WTC11 (cell line): Measurements from ENCODE around the gene PPP1R14D.

Experiments
- ATF2 ChIP-seq: sonication (generic); formaldehyde crosslinking; IDR thresholded peaks from 2 replicates; pipeline ENCODE4 v1.8.1; 2022; ENCODE audit warnings: low read depth, missing genetic modification reagents, borderline replicate concordance
- ATF3 ChIP-seq: sonication (generic); formaldehyde crosslinking; conservative IDR thresholded peaks from 2 replicates; pipeline ENCODE4 v1.8.1; 2022; ENCODE audit warnings: mild to moderate bottlenecking, missing genetic modification reagents
- IRF1 ChIP-seq: sonication (generic); formaldehyde crosslinking; IDR thresholded peaks from 2 replicates; pipeline ENCODE4 v1.8.0; 2023; ENCODE audit warnings: missing genetic modification reagents
- MAX ChIP-seq: sonication (generic); formaldehyde crosslinking; IDR thresholded peaks from 2 replicates; pipeline ENCODE4 v1.8.0; 2022; ENCODE audit warnings: mild to moderate bottlenecking, missing genetic modification reagents
- SMAD4 ChIP-seq: sonication (generic); formaldehyde crosslinking; IDR thresholded peaks from 2 replicates; pipeline ENCODE4 v1.8.0; 2022; ENCODE audit warnings: mild to moderate bottlenecking, missing genetic modification reagents
- ZNF121 ChIP-seq: sonication (generic); formaldehyde crosslinking; IDR thresholded peaks from 2 replicates; pipeline ENCODE4 v1.8.0; 2023; ENCODE audit warnings: missing genetic modification reagents
- ZSCAN18 ChIP-seq: fragments of 250-450 bp; sonication (Bioruptor Pico); IDR thresholded peaks from 2 replicates; pipeline ENCODE4 v2.1.2; 2022; ENCODE audit warnings: mild to moderate bottlenecking, moderate library complexity
- TF ChIP-seq, protein P1 (sequence below): fragments of 200-600 bp; IDR thresholded peaks from 2 replicates; pipeline ENCODE4 v1.8.0; 2022; ENCODE audit warnings: antibody characterized with exemption
- TF ChIP-seq, protein P2 (sequence below): sonication (generic); formaldehyde crosslinking; IDR thresholded peaks from 2 replicates; pipeline ENCODE4 v1.8.1; 2022; ENCODE audit warnings: missing genetic modification reagents, borderline replicate concordance

DNA sequence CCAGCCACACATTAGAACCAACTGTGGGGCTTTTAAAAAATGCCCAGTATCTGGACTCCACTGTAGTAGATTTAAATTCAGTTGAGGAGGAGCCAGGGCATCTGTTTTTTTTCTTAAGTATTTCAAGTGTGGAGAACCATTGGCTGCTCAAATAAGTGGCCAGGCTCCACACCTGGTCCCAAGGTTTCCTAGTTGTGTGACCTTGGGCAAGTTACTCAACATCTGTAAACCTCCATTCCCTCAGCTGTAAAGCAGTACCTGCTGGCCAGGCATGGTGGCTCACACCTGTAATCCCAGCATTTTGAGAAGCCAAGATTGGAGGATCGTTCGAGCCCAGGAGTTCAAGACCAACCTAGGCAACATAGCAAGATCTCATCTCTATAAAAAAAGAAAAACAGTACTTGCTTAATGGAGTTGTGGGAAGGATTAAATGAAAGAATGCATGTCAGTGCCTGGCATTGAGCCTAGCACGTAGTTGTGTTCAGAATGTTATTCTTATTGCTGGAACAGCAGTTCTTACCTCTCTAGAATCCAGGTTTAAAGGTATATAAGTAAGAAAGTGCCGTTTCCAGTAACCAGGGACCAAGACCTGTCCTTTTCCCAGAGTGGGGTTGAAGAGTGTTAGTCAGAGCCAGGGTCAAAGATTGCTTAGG lies 2.0 kb downstream of the PPP1R14D start:
- TF ChIP-seq, protein P1, sequence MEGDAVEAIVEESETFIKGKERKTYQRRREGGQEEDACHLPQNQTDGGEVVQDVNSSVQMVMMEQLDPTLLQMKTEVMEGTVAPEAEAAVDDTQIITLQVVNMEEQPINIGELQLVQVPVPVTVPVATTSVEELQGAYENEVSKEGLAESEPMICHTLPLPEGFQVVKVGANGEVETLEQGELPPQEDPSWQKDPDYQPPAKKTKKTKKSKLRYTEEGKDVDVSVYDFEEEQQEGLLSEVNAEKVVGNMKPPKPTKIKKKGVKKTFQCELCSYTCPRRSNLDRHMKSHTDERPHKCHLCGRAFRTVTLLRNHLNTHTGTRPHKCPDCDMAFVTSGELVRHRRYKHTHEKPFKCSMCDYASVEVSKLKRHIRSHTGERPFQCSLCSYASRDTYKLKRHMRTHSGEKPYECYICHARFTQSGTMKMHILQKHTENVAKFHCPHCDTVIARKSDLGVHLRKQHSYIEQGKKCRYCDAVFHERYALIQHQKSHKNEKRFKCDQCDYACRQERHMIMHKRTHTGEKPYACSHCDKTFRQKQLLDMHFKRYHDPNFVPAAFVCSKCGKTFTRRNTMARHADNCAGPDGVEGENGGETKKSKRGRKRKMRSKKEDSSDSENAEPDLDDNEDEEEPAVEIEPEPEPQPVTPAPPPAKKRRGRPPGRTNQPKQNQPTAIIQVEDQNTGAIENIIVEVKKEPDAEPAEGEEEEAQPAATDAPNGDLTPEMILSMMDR, result no peak
- no peak for TF ChIP-seq IRF1 (CRISPR knock-in tag)
- TF ChIP-seq ZSCAN18, result no peak
- no peak for TF ChIP-seq ZNF121 (CRISPR knock-in tag)
- TF ChIP-seq MAX (CRISPR knock-in tag), result no peak
- TF ChIP-seq ATF3 (CRISPR knock-in tag), result no peak
- TF ChIP-seq, protein P2, sequence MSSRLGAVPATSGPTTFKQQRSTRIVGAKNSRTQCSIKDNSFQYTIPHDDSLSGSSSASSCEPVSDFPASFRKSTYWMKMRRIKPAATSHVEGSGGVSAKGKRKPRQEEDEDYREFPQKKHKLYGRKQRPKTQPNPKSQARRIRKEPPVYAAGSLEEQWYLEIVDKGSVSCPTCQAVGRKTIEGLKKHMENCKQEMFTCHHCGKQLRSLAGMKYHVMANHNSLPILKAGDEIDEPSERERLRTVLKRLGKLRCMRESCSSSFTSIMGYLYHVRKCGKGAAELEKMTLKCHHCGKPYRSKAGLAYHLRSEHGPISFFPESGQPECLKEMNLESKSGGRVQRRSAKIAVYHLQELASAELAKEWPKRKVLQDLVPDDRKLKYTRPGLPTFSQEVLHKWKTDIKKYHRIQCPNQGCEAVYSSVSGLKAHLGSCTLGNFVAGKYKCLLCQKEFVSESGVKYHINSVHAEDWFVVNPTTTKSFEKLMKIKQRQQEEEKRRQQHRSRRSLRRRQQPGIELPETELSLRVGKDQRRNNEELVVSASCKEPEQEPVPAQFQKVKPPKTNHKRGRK (CRISPR knock-in tag), result no peak
- no peak for TF ChIP-seq ATF2
- no peak for TF ChIP-seq SMAD4 (CRISPR knock-in tag)
